SIG-M5 treated with dmso at 0.1 percent for 504 hours (cell line): ENCODE data around the gene PPFIBP2.

Experiments used
- DNase-seq: peaks from one replicate; lab custom pipeline; 2025; ENCODE audit not compliant: unreplicated experiment; lab: John Stamatoyannopoulos, UW

Gene PPFIBP2

GRCh38 chr11:7683571-7683970 is 169.8 kb downstream of the PPFIBP2 start:
- DNase-seq = no peak

GRCh38 chr11:7686761-7687160 is 173.0 kb downstream of the PPFIBP2 start:
- DNase-seq = no peak

- DNase-seq = no peak
Observed at GRCh38 chr11:7687386-7687785, 173.6 kb downstream of the PPFIBP2 start.

GRCh38 chr11:7688238-7688826 is 174.5 kb downstream of the PPFIBP2 start:
- DNase-seq = peak; percentile 44

GRCh38 chr11:7689239-7689638 is 175.4 kb downstream of the PPFIBP2 start:
- no peak for DNase-seq

- DNase-seq = no peak
Observed at GRCh38 chr11:7690648-7691047, 176.8 kb downstream of the PPFIBP2 start.

GRCh38 chr11:7691759-7692350 is 178.1 kb downstream of the PPFIBP2 start:
- no peak for DNase-seq

- DNase-seq = no peak
Observed at GRCh38 chr11:7692426-7692825, 178.6 kb downstream of the PPFIBP2 start.

GRCh38 chr11:7694235-7694634 is 180.4 kb downstream of the PPFIBP2 start:
- DNase-seq = no peak

GRCh38 chr11:7696424-7696823 is 182.6 kb downstream of the PPFIBP2 start:
- DNase-seq = no peak
